PC-9 (cell line): Measurements from ENCODE around the gene IFT20. TPM values are rescaled to one million over a fixed set of nuclear protein-coding genes. Genes with fewer than 3 reads are reported as not detected.

Experiments used
- BruUV-seq: library from RNA; stranded (reverse); fragments of 400-500 nt; replicated peaks from 2 replicates; lab custom pipeline; 2021; lab: Mats Ljungman, UMichigan
- CTCF ChIA-PET: fragments of 300-600 bp; sonication (Branson Sonifier 250); formaldehyde crosslinking; loops from one replicate; lab custom pipeline; 2022; ENCODE audit warnings: antibody characterized with exemption; lab: Charles Lee
- POLR2A ChIA-PET: fragments of 300-600 bp; sonication (Branson Sonifier 250); formaldehyde crosslinking; loops from one replicate; lab custom pipeline; 2022; ENCODE audit warnings: antibody characterized with exemption; ENCODE audit not compliant: unreplicated experiment; lab: Charles Lee
- DNase-seq, 2 experiments: peaks; one replicate each; pipeline versions ENCODE4 v3.0.0 to v3.0.0-alpha.2; 2015 to 2022; ENCODE audit warnings: mixed read lengths in 1 of 2
- H2AFZ ChIP-seq: fragments of 200-600 bp; sonication (generic); 2 replicates; pipeline ENCODE4 v1.8.1; 2017; ENCODE audit warnings: antibody characterized with exemption
- H3F3A ChIP-seq: fragments of 200-600 bp; sonication (generic); 2 replicates; pipeline ENCODE4 v1.8.1; 2017; ENCODE audit warnings: antibody characterized with exemption, mild to moderate bottlenecking, low read depth; ENCODE audit not compliant: insufficient read depth
- H3K27ac ChIP-seq: fragments of 200-600 bp; sonication (generic); 2 replicates; pipeline ENCODE4 v1.6.1; 2016; ENCODE audit warnings: mixed run types
- H3K27me3 ChIP-seq: fragments of 200-600 bp; sonication (generic); 2 replicates; pipeline ENCODE4 v1.6.1; 2016; ENCODE audit warnings: low read depth, mixed run types; ENCODE audit not compliant: insufficient read depth
- H3K36me3 ChIP-seq: fragments of 200-600 bp; sonication (generic); 2 replicates; pipeline ENCODE4 v1.6.1; 2016; ENCODE audit warnings: low read depth, mixed run types
- H3K4me1 ChIP-seq: fragments of 200-600 bp; sonication (generic); replicated peaks from 2 replicates; pipeline ENCODE4 v1.6.1; 2016; ENCODE audit warnings: mixed run types; ENCODE audit not compliant: insufficient read depth
- H3K4me2 ChIP-seq: fragments of 200-600 bp; sonication (generic); 2 replicates; pipeline ENCODE4 v1.6.1; 2017; ENCODE audit warnings: mixed run types
- H3K4me3 ChIP-seq: fragments of 200-600 bp; sonication (generic); 2 replicates; pipeline ENCODE4 v1.6.1; 2016; ENCODE audit warnings: mixed run types
- H3K79me2 ChIP-seq: fragments of 200-600 bp; sonication (generic); 2 replicates; pipeline ENCODE4 v1.6.1; 2017; ENCODE audit warnings: low read depth, mixed run types
- H3K9me2 ChIP-seq: fragments of 200-600 bp; sonication (generic); 2 replicates; pipeline ENCODE4 v1.8.1; 2017; ENCODE audit warnings: mild to moderate bottlenecking; ENCODE audit not compliant: insufficient read depth
- H3K9me3 ChIP-seq: fragments of 200-600 bp; sonication (generic); 2 replicates; pipeline ENCODE4 v1.8.1; 2016; ENCODE audit warnings: low read depth; ENCODE audit not compliant: insufficient read depth
- H4K20me1 ChIP-seq: fragments of 200-600 bp; sonication (generic); 2 replicates; pipeline ENCODE4 v1.8.1; 2017; ENCODE audit not compliant: insufficient read depth
- EZH2 ChIP-seq: fragments of 200-600 bp; sonication (generic); IDR thresholded peaks from 2 replicates; pipeline ENCODE4 v1.8.0; 2017; ENCODE audit warnings: antibody characterized with exemption, low read depth
- intact Hi-C: fragments of 100-400 bp; cut with micrococcal nuclease; formaldehyde crosslinking; loops from one replicate; pipeline ENCODE4 v1.10.0; 2022; ENCODE audit not compliant: unreplicated experiment
- total RNA-seq: library from RNA; stranded (reverse); gene quantifications from 2 replicates; pipeline ENCODE4 v1.2.3, GENCODE V29; 2021
- TF ChIP-seq, protein P1 (sequence below): fragments of 200-600 bp; sonication (generic); conservative IDR thresholded peaks from 2 replicates; pipeline ENCODE4 v1.6.1; 2017; ENCODE audit warnings: mixed run types, antibody characterized with exemption, mild to moderate bottlenecking, moderate library complexity

The IFT20 gene
- total RNA-seq, 1 experiment from 2014 or later: 42.3 TPM

DNA sequence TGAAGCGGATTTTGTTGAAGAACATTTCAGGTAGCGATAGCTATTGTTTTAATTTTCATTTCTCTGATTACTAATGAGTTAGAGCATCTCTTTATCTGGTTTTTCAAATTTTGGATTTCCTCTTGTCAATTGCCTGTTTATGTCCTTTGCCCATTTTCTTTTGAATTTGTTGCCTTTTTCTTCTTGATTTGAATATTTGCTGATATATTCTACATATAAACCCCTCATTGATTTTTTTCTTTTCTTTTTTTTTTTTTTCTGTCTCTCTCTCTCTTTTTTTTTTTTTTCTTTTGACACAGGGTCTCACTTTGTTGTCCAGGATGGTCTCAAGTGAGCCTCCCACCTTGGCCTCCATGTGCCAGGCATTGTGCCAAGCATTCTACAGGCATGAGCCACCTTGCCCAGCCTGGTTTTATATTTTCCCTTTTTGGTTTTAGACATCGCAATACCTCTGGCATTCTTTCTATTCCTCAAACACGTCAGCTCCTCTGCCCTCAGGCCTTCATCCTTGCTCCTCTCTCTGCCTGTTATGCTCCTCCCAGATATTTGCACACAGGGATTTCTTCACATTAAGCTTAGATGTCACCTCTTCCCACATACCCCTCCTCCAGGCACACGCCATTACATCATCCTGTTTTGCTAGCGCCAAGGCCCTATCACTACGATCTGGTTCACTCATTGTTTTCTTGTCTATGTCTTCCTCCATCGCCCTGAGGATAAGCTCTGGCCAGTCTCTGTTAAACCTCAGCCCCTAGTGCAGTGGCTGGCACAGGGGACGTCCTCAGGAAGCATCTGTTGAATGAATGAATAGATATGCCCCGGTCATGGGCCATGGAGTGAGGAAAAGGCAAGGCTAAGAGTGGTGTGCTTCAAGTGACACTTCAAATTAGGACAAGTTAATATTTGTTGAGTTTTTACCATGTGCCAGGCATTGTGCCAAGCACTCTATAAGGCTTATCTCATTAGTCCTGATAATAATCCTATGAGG lies 44.8 kb upstream of the IFT20 start:
- Histone ChIP-seq H3K36me3 (no peaks in the 10 kb centered on the region), H2AFZ (no peak overlapping the region), H3K27me3 (no peaks in the 10 kb centered on the region), H3K4me1 (peaks cover 26% of the 10 kb centered on the region), H3K4me3 (no peak overlapping the region), H3F3A (peaks cover 28% of the 10 kb centered on the region), H3K4me2 (peak overlapping the region; percentile 66), H3K79me2 (no peaks in the 10 kb centered on the region), H3K9me2 (no peaks in the 10 kb centered on the region), H3K9me3 (no peaks in the 10 kb centered on the region), H4K20me1 (no peaks in the 10 kb centered on the region), H3K27ac (peak overlapping the region; percentile 86)
- CTCF ChIA-PET: interaction anchor here (0.5 to 0.8 kb wide), 3 partner anchors 45 to 575 kb away, joined by 3 to 6 read pairs (median 3); partner anchors contain the start of genes IFT20 and TNFAIP1
- intact Hi-C loops: loop anchor here (1.0 kb wide), 2 partner anchors 33 to 44 kb away; no protein-coding TSS in a partner anchor
- TF ChIP-seq EZH2: no peak
- TF ChIP-seq, protein P1, sequence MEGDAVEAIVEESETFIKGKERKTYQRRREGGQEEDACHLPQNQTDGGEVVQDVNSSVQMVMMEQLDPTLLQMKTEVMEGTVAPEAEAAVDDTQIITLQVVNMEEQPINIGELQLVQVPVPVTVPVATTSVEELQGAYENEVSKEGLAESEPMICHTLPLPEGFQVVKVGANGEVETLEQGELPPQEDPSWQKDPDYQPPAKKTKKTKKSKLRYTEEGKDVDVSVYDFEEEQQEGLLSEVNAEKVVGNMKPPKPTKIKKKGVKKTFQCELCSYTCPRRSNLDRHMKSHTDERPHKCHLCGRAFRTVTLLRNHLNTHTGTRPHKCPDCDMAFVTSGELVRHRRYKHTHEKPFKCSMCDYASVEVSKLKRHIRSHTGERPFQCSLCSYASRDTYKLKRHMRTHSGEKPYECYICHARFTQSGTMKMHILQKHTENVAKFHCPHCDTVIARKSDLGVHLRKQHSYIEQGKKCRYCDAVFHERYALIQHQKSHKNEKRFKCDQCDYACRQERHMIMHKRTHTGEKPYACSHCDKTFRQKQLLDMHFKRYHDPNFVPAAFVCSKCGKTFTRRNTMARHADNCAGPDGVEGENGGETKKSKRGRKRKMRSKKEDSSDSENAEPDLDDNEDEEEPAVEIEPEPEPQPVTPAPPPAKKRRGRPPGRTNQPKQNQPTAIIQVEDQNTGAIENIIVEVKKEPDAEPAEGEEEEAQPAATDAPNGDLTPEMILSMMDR: no peak
- POLR2A ChIA-PET: interaction anchor here (0.6 to 0.7 kb wide), 3 partner anchors 45 to 491 kb away, joined by 3 to 6 read pairs (median 4); partner anchors contain the start of genes IFT20 and TNFAIP1
- no TSS peak for BruUV-seq
- peak; percentile 80 to 97 for DNase-seq

DNA sequence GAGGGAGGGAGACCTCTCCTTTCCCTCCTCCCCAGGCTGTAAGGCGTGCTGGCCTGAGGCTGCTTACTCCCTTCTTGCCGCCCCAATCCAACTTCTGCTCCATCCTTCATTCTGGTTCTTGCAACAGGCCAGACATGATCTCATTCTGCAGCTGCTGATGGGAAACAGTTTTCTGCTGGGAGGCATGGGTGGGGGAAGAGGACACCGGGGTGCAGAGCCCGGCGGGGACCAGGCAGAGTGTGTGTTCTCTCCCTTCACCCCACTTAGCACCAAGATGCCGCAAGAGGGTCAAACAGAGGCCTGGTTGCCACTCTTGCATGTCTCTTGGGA lies 37.6 kb upstream of the IFT20 start:
- intact Hi-C loops: loop anchor here (2.0 kb wide), 1 partner anchor 54 kb away; the partner anchor contains the start of gene TMEM97
- no peaks in the 10 kb centered on the region for H3K9me3 ChIP-seq
- no peaks in the 10 kb centered on the region for H4K20me1 ChIP-seq
- no peak overlapping the region for H3K4me2 ChIP-seq
- no peaks in the 10 kb centered on the region for H3K36me3 ChIP-seq
- H3K4me3 ChIP-seq: no peak overlapping the region
- peaks cover 18% of the 10 kb centered on the region for H3K4me1 ChIP-seq
- H2AFZ ChIP-seq: no peak overlapping the region
- H3K9me2 ChIP-seq: no peaks in the 10 kb centered on the region
- H3K79me2 ChIP-seq: no peaks in the 10 kb centered on the region
- no TSS peak for BruUV-seq
- H3K27ac ChIP-seq: no peak overlapping the region
- H3K27me3 ChIP-seq: no peaks in the 10 kb centered on the region
- ChIA-PET POLR2A (no interaction called here), CTCF (interaction anchor here (0.6 kb wide), 1 partner anchor 24 kb away, joined by 3 read pairs; no protein-coding TSS in a partner anchor)
- no peak for DNase-seq
- no peak for TF ChIP-seq EZH2
- TF ChIP-seq, protein P1: no peak
- peaks cover 15% of the 10 kb centered on the region; the same call in 1 of the 2 replicates for H3F3A ChIP-seq

GRCh38 chr17:28372203-28372944 lies 37.1 kb upstream of the IFT20 start:
- peaks cover 15% of the 10 kb centered on the region; the same call in 1 of the 2 replicates for H3F3A ChIP-seq
- TF ChIP-seq, protein P1: no peak
- no peak for TF ChIP-seq EZH2
- BruUV-seq: no TSS peak
- H3K4me3 ChIP-seq: no peak overlapping the region
- no peak overlapping the region for H3K4me2 ChIP-seq
- no peaks in the 10 kb centered on the region for H4K20me1 ChIP-seq
- DNase-seq: no peak
- intact Hi-C loops: loop anchor here (2.0 kb wide), 1 partner anchor 54 kb away; the partner anchor contains the start of gene TMEM97
- no peaks in the 10 kb centered on the region for H3K79me2 ChIP-seq
- H3K9me2 ChIP-seq: no peaks in the 10 kb centered on the region
- H3K27ac ChIP-seq: no peak overlapping the region
- ChIA-PET POLR2A (no interaction called here), CTCF (no interaction called here)
- no peak overlapping the region for H2AFZ ChIP-seq
- H3K36me3 ChIP-seq: no peaks in the 10 kb centered on the region
- H3K9me3 ChIP-seq: no peaks in the 10 kb centered on the region
- H3K4me1 ChIP-seq: peaks cover 18% of the 10 kb centered on the region
- H3K27me3 ChIP-seq: no peaks in the 10 kb centered on the region
